Measurements from ENCODE around the gene ARHGAP1. TPM values are rescaled to one million over a fixed set of nuclear protein-coding genes. Genes with fewer than 3 reads are reported as not detected.

The ARHGAP1 gene
- total RNA-seq, 1 donor from 2014 or later = 104 TPM

GRCh38 chr11:46649180-46649738 is 51.2 kb downstream of the ARHGAP1 start:
- DNase-seq (ENCODE audit: low spot score in 2 of 2) = peak; percentile 29 to 81
- no peaks in the 10 kb centered on the region for H3K27me3 ChIP-seq
- TF ChIP-seq, protein P1, sequence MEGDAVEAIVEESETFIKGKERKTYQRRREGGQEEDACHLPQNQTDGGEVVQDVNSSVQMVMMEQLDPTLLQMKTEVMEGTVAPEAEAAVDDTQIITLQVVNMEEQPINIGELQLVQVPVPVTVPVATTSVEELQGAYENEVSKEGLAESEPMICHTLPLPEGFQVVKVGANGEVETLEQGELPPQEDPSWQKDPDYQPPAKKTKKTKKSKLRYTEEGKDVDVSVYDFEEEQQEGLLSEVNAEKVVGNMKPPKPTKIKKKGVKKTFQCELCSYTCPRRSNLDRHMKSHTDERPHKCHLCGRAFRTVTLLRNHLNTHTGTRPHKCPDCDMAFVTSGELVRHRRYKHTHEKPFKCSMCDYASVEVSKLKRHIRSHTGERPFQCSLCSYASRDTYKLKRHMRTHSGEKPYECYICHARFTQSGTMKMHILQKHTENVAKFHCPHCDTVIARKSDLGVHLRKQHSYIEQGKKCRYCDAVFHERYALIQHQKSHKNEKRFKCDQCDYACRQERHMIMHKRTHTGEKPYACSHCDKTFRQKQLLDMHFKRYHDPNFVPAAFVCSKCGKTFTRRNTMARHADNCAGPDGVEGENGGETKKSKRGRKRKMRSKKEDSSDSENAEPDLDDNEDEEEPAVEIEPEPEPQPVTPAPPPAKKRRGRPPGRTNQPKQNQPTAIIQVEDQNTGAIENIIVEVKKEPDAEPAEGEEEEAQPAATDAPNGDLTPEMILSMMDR (IDR thresholded peaks at IDR 0.05) = no peak
- peak overlapping the region in 1 of 2 donors; percentile 15 for H3K4me3 ChIP-seq
- peaks cover 55 to 75% of the 10 kb centered on the region in 2 donors for H3K36me3 ChIP-seq
- peaks cover 14 to 23% of the 10 kb centered on the region in 2 donors for H3K4me1 ChIP-seq
- H3K27ac ChIP-seq = peak overlapping the region; percentile 79 to 84
- intact Hi-C loops (cut with DNase I) = loop anchor here (5.0 kb wide), 1 partner anchor 48 kb away; no protein-coding TSS in a partner anchor
- no peaks in the 10 kb centered on the region for H3K9me3 ChIP-seq

GRCh38 chr11:46643986-46644385 is 56.4 kb downstream of the ARHGAP1 start:
- no peaks in the 10 kb centered on the region for H3K9me3 ChIP-seq

GRCh38 chr11:46643531-46643930 is 56.9 kb downstream of the ARHGAP1 start:
- H3K9me3 ChIP-seq = no peaks in the 10 kb centered on the region
- TF ChIP-seq, protein P1 (IDR thresholded peaks at IDR 0.05) = no peak
- H3K27me3 ChIP-seq = no peaks in the 10 kb centered on the region
- H3K36me3 ChIP-seq = peaks cover 33 to 45% of the 10 kb centered on the region in 2 donors
- intact Hi-C loops (cut with DNase I) = no loop called here
- no peak for DNase-seq (ENCODE audit: low spot score in 2 of 2)
- peaks cover 6 to 8% of the 10 kb centered on the region in 2 donors for H3K4me1 ChIP-seq
- H3K27ac ChIP-seq = no peak overlapping the region
- H3K4me3 ChIP-seq = no peak overlapping the region

More at GRCh38 chr11:46643986-46644385, 56.4 kb downstream of the ARHGAP1 start:
- Histone ChIP-seq H3K36me3 (peaks cover 33 to 45% of the 10 kb centered on the region in 2 donors), H3K27me3 (no peaks in the 10 kb centered on the region), H3K27ac (no peak overlapping the region), H3K4me1 (peaks cover 6 to 13% of the 10 kb centered on the region in 2 donors), H3K4me3 (no peak overlapping the region)
- intact Hi-C loops (cut with DNase I) = no loop called here
- no peak for DNase-seq (ENCODE audit: low spot score in 2 of 2)
- TF ChIP-seq, protein P1 (IDR thresholded peaks at IDR 0.05) = no peak

GRCh38 chr11:46642627-46643335 is 57.6 kb downstream of the ARHGAP1 start:
- Histone ChIP-seq H3K9me3 (no peaks in the 10 kb centered on the region), H3K27me3 (no peaks in the 10 kb centered on the region), H3K4me1 (peaks cover under 1% of the 10 kb centered on the region in 2 donors), H3K27ac (no peak overlapping the region), H3K4me3 (no peak overlapping the region), H3K36me3 (peaks cover 32 to 42% of the 10 kb centered on the region in 2 donors)
- TF ChIP-seq, protein P1 (IDR thresholded peaks at IDR 0.05) = no peak
- intact Hi-C loops (cut with DNase I) = no loop called here
- no peak for DNase-seq (ENCODE audit: low spot score in 2 of 2)

DNA sequence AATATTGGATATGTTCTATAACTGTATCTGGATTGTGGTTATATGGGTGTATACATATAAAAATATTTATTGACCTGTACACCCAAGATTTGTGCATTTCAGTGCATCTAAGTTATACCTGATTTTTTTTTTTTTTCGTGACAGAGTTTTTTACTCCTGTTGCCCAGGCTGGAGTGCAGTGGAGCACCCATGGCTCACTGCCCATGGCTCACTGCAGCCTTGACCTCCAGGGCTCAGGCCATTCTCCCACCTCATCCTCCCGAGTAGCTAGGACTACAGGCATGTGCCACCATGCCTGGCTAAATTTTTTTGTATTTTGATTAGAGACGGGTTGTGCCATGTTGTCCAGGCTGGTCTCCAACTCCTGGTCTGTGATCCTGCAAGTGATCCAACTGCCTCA is 58.8 kb downstream of the ARHGAP1 start:
- DNase-seq (ENCODE audit: low spot score in 2 of 2) = no peak
- Histone ChIP-seq H3K27ac (no peak overlapping the region), H3K4me1 (no peaks in the 10 kb centered on the region), H3K4me3 (no peak overlapping the region), H3K9me3 (no peaks in the 10 kb centered on the region), H3K36me3 (peaks cover 22 to 31% of the 10 kb centered on the region in 2 donors), H3K27me3 (no peaks in the 10 kb centered on the region)
- TF ChIP-seq, protein P1 (IDR thresholded peaks at IDR 0.05) = no peak
- intact Hi-C loops (cut with DNase I) = no loop called here
